BLaER1 treated with 17β-estradiol and CSF1 and Interleukin-3, amounts not matched to agents 10 nM and 100 nM (cell line): ENCODE results near the gene INAFM2.

Experiments used
- H3K27ac ChIP-seq, 11 experiments: shearing (Covaris generic); formaldehyde crosslinking; 2 replicates each; pipeline ENCODE4 v1.8.1; 2022
- H3K27me3 ChIP-seq, 11 experiments: shearing (Covaris generic); formaldehyde crosslinking; 2 replicates each; pipeline ENCODE4 v1.8.1; 2022
- H3K36me3 ChIP-seq, 11 experiments: shearing (Covaris generic); formaldehyde crosslinking; 2 replicates each; pipeline ENCODE4 v1.8.1; 2022
- H3K4me1 ChIP-seq, 10 experiments: shearing (Covaris generic); formaldehyde crosslinking; 2 replicates each; pipeline ENCODE4 v1.8.1; 2022
- H3K4me2 ChIP-seq, 11 experiments: shearing (Covaris generic); formaldehyde crosslinking; 2 replicates each; pipeline ENCODE4 v1.8.1; 2022
- H3K4me3 ChIP-seq, 10 experiments: shearing (Covaris generic); formaldehyde crosslinking; 2 replicates each; pipeline ENCODE4 v1.8.1; 2022
- H3K9ac ChIP-seq, 11 experiments: shearing (Covaris generic); formaldehyde crosslinking; 2 replicates each; pipeline ENCODE4 v1.8.1; 2022
- H3K9me3 ChIP-seq, 11 experiments: shearing (Covaris generic); formaldehyde crosslinking; replicated peaks in 1 of 11; 2 replicates each; pipeline ENCODE4 v1.8.1; 2022
- H4K20me1 ChIP-seq, 11 experiments: shearing (Covaris generic); formaldehyde crosslinking; 2 replicates each; pipeline ENCODE4 v1.8.1; 2022
- Cebpa-rat ChIP-seq, 11 experiments: shearing (Covaris generic); IDR thresholded peaks; 2 replicates each; pipeline ENCODE4 v1.8.1; 2022

The INAFM2 gene

GRCh38 chr15:40279437-40280141 is 43.9 kb upstream of the INAFM2 start:
- Histone ChIP-seq H3K4me2 (peak overlapping the region; percentile 94 to 99 (median 96)), H3K27me3 (peaks cover 45 to 65% (median 60%) of the 10 kb centered on the region in 11 experiments)

DNA sequence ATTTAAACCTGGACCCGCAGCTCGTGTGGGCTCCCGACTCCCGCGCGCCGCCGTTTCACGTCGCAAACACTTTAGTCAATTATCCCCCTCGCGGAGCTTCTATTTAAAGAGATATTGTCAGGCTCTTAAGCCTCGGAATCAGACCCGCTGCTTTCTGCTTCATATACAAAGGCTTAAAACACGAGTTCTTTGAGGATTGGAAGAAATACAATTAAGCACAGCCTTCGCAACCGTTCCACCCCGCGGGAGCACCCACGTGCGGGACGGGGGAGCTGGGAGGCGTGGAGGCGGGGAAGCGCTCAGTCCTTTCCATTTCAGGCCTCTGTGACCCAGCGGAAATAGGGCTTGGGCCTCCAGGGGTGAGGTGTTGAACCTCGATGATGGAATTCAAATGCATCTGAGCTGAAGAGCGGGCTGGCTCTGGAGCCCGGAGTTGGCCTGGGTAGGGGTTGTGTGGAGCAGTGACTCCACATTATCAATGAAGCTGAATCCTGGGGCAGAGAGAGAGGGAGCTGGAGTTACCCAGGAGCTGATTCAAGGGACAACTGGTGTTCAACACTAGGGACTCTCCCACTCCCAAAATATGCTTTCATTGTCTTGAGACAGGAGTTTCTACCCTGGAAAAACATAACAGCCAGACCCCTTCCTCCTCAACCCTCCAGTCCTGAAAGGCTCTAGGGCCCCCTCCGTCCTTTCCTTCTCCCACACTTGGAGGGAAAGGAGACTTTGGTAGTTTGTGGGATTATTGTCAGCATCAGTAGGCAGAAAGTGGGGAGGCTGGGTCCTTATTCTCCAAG is 43.0 kb upstream of the INAFM2 start:
- Histone ChIP-seq H3K9ac (no peak overlapping the region), H3K36me3 (peaks cover 0 to 5% (median 0%) of the 10 kb centered on the region in 11 experiments; a peak in 1 of 22 replicates), H4K20me1 (peaks cover 0 to 40% (median 13%) of the 10 kb centered on the region in 11 experiments; a peak in 15 of 22 replicates), H3K27ac (no peak overlapping the region), H3K9me3 (no peaks in the 10 kb centered on the region), H3K27me3 (peaks cover 45 to 74% (median 65%) of the 10 kb centered on the region in 11 experiments), H3K4me3 (no peak overlapping the region), H3K4me2 (peak overlapping the region in 2 of 11 experiments; percentile 15 to 95; a peak in 2 of 22 replicates), H3K4me1 (peaks cover 65 to 90% (median 80%) of the 10 kb centered on the region in 10 experiments)
- TF ChIP-seq Cebpa-rat (IDR thresholded peaks at IDR 0.05) = no peak

More at GRCh38 chr15:40279437-40280141, 43.9 kb upstream of the INAFM2 start:
- Histone ChIP-seq H3K4me1 (peaks cover 72 to 90% (median 79%) of the 10 kb centered on the region in 10 experiments), H3K36me3 (0 out of 22 replicates have a peak, but pooled peaks cover 0 to 5% (median 0%) of the 10 kb centered on the region in 11 experiments), H3K9me3 (no peaks in the 10 kb centered on the region), H3K9ac (0 out of 22 replicates have a peak overlapping the region, but pooled peaks of 1 of the 11 experiments have one; percentile 6), H4K20me1 (peaks cover 0 to 31% (median 8%) of the 10 kb centered on the region in 11 experiments; a peak in 10 of 22 replicates), H3K4me3 (no peak overlapping the region), H3K27ac (no peak overlapping the region)
- TF ChIP-seq Cebpa-rat (IDR thresholded peaks at IDR 0.05) = no peak

DNA sequence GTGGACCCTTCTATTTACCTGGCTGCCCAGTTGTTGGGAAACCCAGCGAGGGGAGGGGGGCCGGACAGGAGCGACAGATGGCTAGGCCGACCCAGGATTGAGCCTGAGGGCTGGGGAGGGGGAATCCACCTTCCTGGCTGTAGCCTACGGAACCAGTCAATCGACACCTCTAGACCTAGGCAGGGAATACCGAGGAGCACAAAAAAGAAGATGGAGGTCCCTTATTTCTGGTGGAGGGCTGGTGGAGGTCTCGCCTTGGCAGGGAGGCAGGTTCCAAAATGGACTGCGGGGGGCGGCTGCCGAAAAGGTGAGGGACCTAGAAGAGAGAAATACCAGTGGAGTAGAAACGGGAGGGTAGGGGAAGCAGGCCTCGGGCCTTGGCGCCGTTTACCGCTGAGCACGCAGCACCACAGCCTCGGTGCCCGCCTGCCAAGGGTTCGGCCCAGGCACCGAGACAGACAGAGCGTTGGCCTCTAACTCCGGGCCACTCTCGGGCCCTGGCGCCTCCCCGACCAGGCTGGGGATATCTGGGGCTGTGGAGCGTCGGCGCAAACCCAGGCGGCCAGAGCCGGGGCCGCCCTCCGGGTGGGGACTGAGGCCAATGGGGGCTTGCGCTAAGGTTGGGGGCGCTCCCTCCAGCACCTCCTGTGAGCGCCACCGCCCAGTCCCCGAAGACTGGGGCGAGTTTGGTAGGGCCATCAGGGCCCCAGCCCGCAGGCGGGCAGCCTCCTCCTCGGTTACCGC is 42.3 kb upstream of the INAFM2 start:
- Histone ChIP-seq H3K4me3 (peak overlapping the region; percentile 56 to 73 (median 62); a peak in 18 of 20 replicates), H4K20me1 (peaks cover 0 to 47% (median 15%) of the 10 kb centered on the region in 11 experiments; a peak in 15 of 22 replicates), H3K36me3 (peaks cover 0 to 6% (median 0%) of the 10 kb centered on the region in 11 experiments; a peak in 3 of 22 replicates), H3K9ac (peak overlapping the region in 2 of 11 experiments; percentile 38 to 64; a peak in 2 of 22 replicates), H3K4me1 (peaks cover 57 to 90% (median 80%) of the 10 kb centered on the region in 10 experiments), H3K27ac (no peak overlapping the region), H3K9me3 (no peaks in the 10 kb centered on the region), H3K27me3 (peaks cover 45 to 80% (median 65%) of the 10 kb centered on the region in 11 experiments), H3K4me2 (peak overlapping the region; percentile 79 to 100 (median 99))
- no peak for TF ChIP-seq Cebpa-rat (IDR thresholded peaks at IDR 0.05)

GRCh38 chr15:40281801-40282146 is 41.7 kb upstream of the INAFM2 start:
- Histone ChIP-seq H3K4me1 (peaks cover 51 to 90% (median 78%) of the 10 kb centered on the region in 10 experiments), H3K4me3 (peak overlapping the region; percentile 56 to 73 (median 62))

GRCh38 chr15:40282147-40282868 is 41.2 kb upstream of the INAFM2 start:
- peaks cover 46 to 90% (median 75%) of the 10 kb centered on the region in 10 experiments for H3K4me1 ChIP-seq
- peak overlapping the region; percentile 56 to 73 (median 62) for H3K4me3 ChIP-seq
- peaks cover 45 to 80% (median 65%) of the 10 kb centered on the region in 11 experiments for H3K27me3 ChIP-seq
- H3K9me3 ChIP-seq = no peaks in the 10 kb centered on the region
- H3K27ac ChIP-seq = no peak overlapping the region
- H3K36me3 ChIP-seq = peaks cover 0 to 17% (median 0%) of the 10 kb centered on the region in 11 experiments; a peak in 10 of 22 replicates
- peaks cover 0 to 58% (median 16%) of the 10 kb centered on the region in 11 experiments; a peak in 15 of 22 replicates for H4K20me1 ChIP-seq
- peak overlapping the region; percentile 32 to 74 (median 61); a peak in 21 of 22 replicates for H3K9ac ChIP-seq
- no peak for TF ChIP-seq Cebpa-rat (IDR thresholded peaks at IDR 0.05)
- peak overlapping the region; percentile 79 to 100 (median 99) for H3K4me2 ChIP-seq

More at GRCh38 chr15:40281801-40282146, 41.7 kb upstream of the INAFM2 start:
- no peak for TF ChIP-seq Cebpa-rat (IDR thresholded peaks at IDR 0.05)
- Histone ChIP-seq H3K9ac (peak overlapping the region; percentile 11 to 70 (median 54); a peak in 15 of 22 replicates), H3K9me3 (no peaks in the 10 kb centered on the region), H3K27me3 (peaks cover 45 to 80% (median 65%) of the 10 kb centered on the region in 11 experiments), H3K36me3 (peaks cover 0 to 12% (median 0%) of the 10 kb centered on the region in 11 experiments; a peak in 9 of 22 replicates), H3K27ac (no peak overlapping the region), H4K20me1 (peaks cover 0 to 53% (median 16%) of the 10 kb centered on the region in 11 experiments; a peak in 15 of 22 replicates), H3K4me2 (peak overlapping the region; percentile 79 to 100 (median 99))

DNA sequence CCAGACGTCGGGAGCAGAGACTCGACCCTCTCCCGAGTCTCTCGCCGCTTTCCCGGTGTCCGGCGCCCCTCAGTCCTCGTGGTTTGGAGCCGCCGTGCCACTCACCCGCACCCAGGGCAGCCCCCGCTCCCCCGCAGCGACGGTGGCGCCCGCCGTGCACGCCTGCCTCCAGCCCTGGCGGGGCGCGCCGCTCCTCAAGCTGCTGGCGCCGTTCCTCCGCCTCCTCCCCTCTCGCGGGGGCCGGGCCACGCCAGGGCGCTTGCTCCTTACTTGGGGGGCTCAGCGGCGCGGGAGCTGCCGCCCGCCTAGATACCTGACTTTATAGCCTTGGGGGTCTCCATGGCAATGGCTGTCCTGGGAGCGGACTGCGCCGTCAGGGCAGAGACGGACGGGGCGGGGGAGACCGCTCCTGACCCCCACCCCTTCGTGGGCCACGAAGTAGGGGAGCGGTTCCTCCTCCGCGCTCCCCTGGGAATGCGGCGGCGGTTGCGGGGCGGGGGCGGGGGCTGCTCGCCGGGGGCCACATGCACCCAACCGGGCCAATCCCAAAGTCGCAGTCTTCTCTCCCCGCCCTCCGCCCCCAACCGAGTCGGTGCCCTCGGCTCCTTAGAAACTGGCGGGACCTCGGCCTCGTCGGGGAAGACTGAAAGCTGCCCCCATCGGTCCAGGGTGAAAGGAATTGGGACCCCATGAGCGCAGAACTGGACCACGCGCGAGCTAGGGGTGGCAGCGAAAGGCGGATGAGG is 40.5 kb upstream of the INAFM2 start, which contains the start of gene ANKRD63:
TSS of gene ANKRD63 (minus strand) at position 196 of the 746 bp plus-strand sequence. CDS start 478 bp downstream, outside the sequence.
- Histone ChIP-seq H3K4me2 (peak within 1 kb of the TSS; percentile 79 to 100 (median 99)), H3K9ac (peak within 1 kb of the TSS; percentile 32 to 74 (median 61); a peak in 21 of 22 replicates), H3K27me3 (peaks cover 45 to 75% (median 65%) of the 10 kb centered on the region in 11 experiments), H3K36me3 (peaks cover 0 to 25% (median 3%) of the 10 kb centered on the region in 11 experiments; a peak in 11 of 22 replicates), H3K27ac (no peak within 1 kb of the TSS), H3K4me1 (peaks cover 39 to 90% (median 68%) of the 10 kb centered on the region in 10 experiments), H4K20me1 (peaks cover 0 to 65% (median 16%) of the 10 kb centered on the region in 11 experiments; a peak in 15 of 22 replicates), H3K9me3 (no peaks in the 10 kb centered on the region), H3K4me3 (peak within 1 kb of the TSS; percentile 56 to 73 (median 62))
- no peak for TF ChIP-seq Cebpa-rat (IDR thresholded peaks at IDR 0.05)
